Peyer's patch (tissue), 4 donors: Measurements from ENCODE around the gene GPC6.

ENCODE experiments used
- POLR2A ChIP-seq, 2 donors: fragments of 450-650 bp; IDR thresholded peaks; one replicate each; pipeline ENCODE4 v1.5.1; 2017; ENCODE audit warnings: antibody characterized with exemption in 2 of 2, mild to moderate bottlenecking in 2 of 2, moderate library complexity in 2 of 2
- TF ChIP-seq, protein P1 (sequence below), 6 experiments: fragments of 450-650 bp in 4 of 6; fragments of 200-600 bp in 2 of 6; sonication (generic) in 1 of 6; IDR thresholded peaks; one replicate each; pipeline ENCODE4 v1.5.1; 2017 to 2019; ENCODE audit warnings: antibody characterized with exemption in 6 of 6, mild to moderate bottlenecking in 3 of 6, moderate library complexity in 1 of 6

DNA sequence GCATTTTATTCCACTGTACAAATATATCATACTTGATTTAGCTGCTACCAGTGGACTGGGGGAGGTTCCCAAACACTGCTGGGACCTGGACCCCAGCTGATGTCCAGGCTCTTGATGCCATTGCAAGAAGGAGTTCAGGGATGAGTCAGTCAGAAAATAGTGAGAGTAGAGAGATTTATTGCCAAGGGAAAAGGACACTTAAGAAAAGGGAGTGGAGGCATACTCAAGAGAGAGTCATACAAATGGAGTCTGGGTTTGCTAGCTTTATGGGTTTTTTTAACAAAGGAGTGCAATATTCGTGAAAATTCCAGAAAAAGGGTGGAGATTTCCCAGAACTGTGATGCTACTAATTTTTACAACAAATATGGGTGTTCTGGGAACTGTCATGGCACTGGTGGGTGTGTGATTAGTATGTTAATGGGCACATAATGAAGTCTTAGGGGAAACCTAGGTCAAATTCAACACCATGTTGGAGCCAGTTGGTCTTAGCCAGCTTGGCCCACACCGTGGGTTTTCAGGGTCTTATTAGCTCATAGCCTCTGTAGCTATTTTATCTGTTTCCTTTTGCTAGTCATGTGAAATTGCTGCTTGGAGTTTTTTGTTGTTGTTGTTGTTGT is 36.2 kb downstream of the GPC6 start:
- TF ChIP-seq, protein P1, sequence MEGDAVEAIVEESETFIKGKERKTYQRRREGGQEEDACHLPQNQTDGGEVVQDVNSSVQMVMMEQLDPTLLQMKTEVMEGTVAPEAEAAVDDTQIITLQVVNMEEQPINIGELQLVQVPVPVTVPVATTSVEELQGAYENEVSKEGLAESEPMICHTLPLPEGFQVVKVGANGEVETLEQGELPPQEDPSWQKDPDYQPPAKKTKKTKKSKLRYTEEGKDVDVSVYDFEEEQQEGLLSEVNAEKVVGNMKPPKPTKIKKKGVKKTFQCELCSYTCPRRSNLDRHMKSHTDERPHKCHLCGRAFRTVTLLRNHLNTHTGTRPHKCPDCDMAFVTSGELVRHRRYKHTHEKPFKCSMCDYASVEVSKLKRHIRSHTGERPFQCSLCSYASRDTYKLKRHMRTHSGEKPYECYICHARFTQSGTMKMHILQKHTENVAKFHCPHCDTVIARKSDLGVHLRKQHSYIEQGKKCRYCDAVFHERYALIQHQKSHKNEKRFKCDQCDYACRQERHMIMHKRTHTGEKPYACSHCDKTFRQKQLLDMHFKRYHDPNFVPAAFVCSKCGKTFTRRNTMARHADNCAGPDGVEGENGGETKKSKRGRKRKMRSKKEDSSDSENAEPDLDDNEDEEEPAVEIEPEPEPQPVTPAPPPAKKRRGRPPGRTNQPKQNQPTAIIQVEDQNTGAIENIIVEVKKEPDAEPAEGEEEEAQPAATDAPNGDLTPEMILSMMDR (IDR thresholded peaks at IDR 0.05), result no peak
- no peak for TF ChIP-seq POLR2A (IDR thresholded peaks at IDR 0.05)
